Nephron (organoid): ENCODE measurements around the gene HPCAL1.

Experiments
- H3K27ac Mint-ChIP-seq, 3 experiments: 2 replicates each; pipeline ENCODE4 v1.8.0; 2020; ENCODE audit warnings: mixed read lengths in 3 of 3, mild to moderate bottlenecking in 2 of 3, moderate library complexity in 1 of 3
- H3K27me3 Mint-ChIP-seq: 2 replicates; pipeline ENCODE4 v1.8.0; 2021; ENCODE audit warnings: low read depth, mild to moderate bottlenecking, moderate library complexity, mixed read lengths
- H3K36me3 Mint-ChIP-seq: 2 replicates; pipeline ENCODE4 v1.8.0; 2020; ENCODE audit warnings: low read depth, mixed read lengths
- H3K4me1 Mint-ChIP-seq: 2 replicates; pipeline ENCODE4 v1.8.0; 2020; ENCODE audit warnings: mixed read lengths
- H3K4me3 Mint-ChIP-seq, 3 experiments: 2 replicates each; pipeline ENCODE4 v1.8.0; 2020; ENCODE audit warnings: mild to moderate bottlenecking in 3 of 3, mixed read lengths in 3 of 3, moderate library complexity in 2 of 3
- H3K9me3 Mint-ChIP-seq: 2 replicates; pipeline ENCODE4 v1.8.0; 2020; ENCODE audit warnings: mixed read lengths
- TF ChIP-seq, protein P1 (sequence below), 3 experiments: fragments of 200-600 bp; sonication (generic); IDR thresholded peaks; one replicate each; pipeline ENCODE4 v1.5.0; 2021; ENCODE audit warnings: antibody characterized with exemption in 3 of 3; ENCODE audit not compliant: unreplicated experiment in 3 of 3

The HPCAL1 gene

DNA sequence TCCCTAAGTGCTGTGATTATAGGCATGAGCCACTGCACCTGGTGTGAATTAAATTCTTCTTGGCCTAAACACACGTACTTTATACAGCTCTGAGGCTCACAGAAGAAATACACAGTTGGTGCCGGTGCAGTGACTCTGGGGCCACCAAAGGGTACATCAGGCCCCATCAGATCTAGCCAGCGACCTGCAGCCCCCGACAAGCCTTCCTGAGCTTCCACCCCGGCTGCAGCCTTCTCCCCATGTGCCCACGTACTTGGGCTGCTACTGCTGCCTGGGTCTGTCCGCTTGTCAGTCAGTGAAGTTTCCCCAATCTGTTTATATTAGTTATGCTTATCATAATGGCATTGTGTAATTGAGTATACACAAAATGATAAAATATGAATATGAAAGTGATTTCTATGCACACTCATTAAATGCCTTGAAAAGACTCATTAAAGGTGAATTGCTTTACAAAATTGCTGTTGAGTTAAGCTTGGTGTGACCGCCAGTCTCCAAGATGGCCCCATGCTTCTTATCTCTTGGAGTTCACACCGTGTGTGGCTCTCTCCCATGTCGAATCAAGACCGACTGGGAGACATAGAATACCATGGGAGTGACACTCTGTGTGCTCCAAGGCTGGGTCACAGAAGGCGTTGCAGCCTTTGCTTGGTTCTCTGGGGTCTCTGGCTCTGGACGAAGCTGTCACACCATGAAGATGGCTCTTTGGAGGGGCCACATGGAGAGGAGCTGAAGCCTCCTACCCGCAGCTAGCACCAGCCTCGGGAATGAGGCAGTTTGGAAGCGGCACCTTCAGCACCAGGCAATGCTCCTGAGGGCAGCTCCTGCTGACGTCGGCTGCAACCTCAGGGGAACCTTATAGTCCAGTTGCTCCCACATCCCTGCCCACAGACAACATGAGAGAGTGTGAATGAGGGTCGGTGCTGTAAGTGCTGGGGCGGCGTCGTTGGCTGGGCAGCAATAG, 29.2 kb upstream of the HPCAL1 start:
- no peaks in the 10 kb centered on the region for H3K36me3 Mint-ChIP-seq
- H3K27me3 Mint-ChIP-seq, result peaks cover 18% of the 10 kb centered on the region
- H3K27ac Mint-ChIP-seq, result no peak overlapping the region
- no peaks in the 10 kb centered on the region for H3K9me3 Mint-ChIP-seq
- TF ChIP-seq, protein P1, sequence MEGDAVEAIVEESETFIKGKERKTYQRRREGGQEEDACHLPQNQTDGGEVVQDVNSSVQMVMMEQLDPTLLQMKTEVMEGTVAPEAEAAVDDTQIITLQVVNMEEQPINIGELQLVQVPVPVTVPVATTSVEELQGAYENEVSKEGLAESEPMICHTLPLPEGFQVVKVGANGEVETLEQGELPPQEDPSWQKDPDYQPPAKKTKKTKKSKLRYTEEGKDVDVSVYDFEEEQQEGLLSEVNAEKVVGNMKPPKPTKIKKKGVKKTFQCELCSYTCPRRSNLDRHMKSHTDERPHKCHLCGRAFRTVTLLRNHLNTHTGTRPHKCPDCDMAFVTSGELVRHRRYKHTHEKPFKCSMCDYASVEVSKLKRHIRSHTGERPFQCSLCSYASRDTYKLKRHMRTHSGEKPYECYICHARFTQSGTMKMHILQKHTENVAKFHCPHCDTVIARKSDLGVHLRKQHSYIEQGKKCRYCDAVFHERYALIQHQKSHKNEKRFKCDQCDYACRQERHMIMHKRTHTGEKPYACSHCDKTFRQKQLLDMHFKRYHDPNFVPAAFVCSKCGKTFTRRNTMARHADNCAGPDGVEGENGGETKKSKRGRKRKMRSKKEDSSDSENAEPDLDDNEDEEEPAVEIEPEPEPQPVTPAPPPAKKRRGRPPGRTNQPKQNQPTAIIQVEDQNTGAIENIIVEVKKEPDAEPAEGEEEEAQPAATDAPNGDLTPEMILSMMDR (IDR thresholded peaks at IDR 0.05; ENCODE audit: unreplicated experiment in 3 of 3), result no peak
- no peak overlapping the region for H3K4me3 Mint-ChIP-seq
- H3K4me1 Mint-ChIP-seq, result peaks cover 13% of the 10 kb centered on the region

DNA sequence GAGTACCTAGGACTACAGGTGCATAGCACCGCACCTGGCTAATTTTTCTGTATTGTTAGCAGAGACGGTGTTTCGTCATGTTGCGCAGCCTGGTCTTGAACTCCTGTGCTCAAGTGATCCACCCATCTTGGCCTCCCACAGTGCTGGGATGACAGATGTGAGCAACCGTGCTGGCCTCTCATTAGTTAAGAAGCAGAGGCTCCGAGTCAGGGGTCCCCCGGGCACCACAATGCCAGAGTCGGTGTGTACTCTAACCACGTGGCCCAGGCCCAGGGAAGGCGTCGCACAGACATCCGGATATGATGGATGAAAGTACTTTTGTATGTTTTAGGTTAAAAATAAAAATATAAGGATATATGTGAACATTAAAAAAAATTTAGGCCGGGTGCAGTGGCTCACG, 28.3 kb upstream of the HPCAL1 start:
- TF ChIP-seq, protein P1 (IDR thresholded peaks at IDR 0.05; ENCODE audit: unreplicated experiment in 3 of 3), result no peak
- Mint-ChIP-seq H3K36me3 (no peaks in the 10 kb centered on the region), H3K9me3 (no peaks in the 10 kb centered on the region)

DNA sequence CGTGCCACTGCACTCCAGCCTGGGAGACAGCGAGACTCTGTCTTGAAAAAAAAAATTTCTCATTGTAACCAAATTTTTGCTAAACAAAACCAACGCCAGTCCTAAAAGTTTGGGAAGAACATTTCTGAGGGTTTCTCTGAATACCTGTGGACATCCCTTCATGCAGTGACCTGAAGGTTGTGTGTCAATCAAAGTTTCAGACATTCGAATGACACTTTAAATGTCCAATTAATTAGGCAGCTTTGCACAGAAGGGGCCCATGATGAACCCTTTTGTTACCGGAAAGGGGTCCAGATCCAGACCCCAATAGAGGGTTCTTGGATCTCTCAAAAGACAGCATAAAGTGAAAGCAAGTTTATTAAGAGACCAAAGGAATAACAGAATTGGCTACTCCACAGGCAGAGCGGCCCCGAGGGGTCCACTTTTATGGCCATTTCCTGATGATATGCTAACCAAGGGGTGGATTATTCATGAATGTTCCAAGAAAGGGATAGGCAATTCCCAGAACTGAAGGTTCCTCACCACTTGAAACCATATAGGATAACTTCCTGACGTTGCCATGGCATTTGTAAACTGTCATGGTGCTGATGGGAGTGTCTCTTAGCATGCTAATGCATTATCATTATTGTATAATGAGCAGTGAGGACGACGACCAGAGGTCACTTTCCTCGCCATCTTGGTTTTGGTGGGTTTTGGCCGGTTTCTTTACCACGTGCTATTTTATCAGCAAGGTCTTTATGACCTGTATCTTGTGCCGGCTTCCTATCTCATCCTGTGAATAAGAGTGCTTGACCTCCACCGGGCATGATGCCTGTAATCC, 27.5 kb upstream of the HPCAL1 start:
- peaks cover 18% of the 10 kb centered on the region for H3K27me3 Mint-ChIP-seq
- no peaks in the 10 kb centered on the region for H3K9me3 Mint-ChIP-seq
- H3K27ac Mint-ChIP-seq, result no peak overlapping the region
- TF ChIP-seq, protein P1 (IDR thresholded peaks at IDR 0.05; ENCODE audit: unreplicated experiment in 3 of 3), result no peak
- no peak overlapping the region for H3K4me3 Mint-ChIP-seq
- H3K36me3 Mint-ChIP-seq, result no peaks in the 10 kb centered on the region
- H3K4me1 Mint-ChIP-seq, result peaks cover 21% of the 10 kb centered on the region

More for the DNA sequence above, 28.3 kb upstream of the HPCAL1 start:
- no peak overlapping the region for H3K27ac Mint-ChIP-seq
- peaks cover 20% of the 10 kb centered on the region for H3K27me3 Mint-ChIP-seq
- H3K4me3 Mint-ChIP-seq, result no peak overlapping the region
- peaks cover 21% of the 10 kb centered on the region for H3K4me1 Mint-ChIP-seq

DNA sequence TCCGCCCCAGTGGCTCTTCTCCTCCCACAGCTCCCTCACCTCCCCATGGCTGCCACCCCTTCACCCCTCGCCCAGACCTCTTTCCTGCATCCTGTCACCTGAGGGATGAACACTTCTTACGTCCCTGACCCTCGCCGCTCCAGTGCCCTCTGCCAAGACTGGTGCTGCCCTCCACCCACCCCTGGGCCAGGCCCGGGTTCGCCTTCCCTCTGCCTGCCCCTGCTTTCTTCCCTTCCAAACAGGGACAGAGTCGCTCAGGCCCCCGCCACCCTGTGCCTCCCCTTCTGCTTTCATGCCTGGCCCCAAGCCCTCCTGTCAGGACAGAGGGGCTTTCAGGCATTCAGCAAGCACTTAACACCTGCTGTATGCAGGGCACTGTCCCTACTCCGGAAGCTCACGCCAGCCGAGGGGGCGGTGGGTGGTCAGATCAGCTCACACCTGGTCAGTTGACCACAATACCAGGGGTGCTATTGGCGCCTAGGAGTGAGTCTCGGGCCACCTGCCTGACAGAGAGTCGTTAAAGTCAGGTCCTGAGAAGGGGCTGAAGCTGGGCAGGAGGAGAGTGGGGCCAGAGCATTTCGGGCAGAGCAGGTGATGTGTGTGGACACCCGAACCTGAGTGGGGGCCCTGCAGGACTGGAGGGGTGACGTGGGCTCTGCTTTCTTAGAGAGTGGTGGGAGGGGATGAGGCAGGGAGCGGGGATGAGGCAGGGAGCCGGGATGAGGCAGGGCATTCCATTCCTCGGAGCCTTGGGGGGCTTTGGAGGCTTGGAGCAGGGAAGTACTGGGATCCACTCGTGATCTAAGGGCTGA, 26.0 kb upstream of the HPCAL1 start:
- peaks cover 21% of the 10 kb centered on the region for H3K27me3 Mint-ChIP-seq
- no peak overlapping the region for H3K4me3 Mint-ChIP-seq
- peak overlapping the region in 1 of 3 experiments; percentile 70 for H3K27ac Mint-ChIP-seq
- peaks cover 21% of the 10 kb centered on the region for H3K4me1 Mint-ChIP-seq
- no peaks in the 10 kb centered on the region for H3K9me3 Mint-ChIP-seq
- TF ChIP-seq, protein P1 (IDR thresholded peaks at IDR 0.05; ENCODE audit: unreplicated experiment in 3 of 3), result no peak
- no peaks in the 10 kb centered on the region for H3K36me3 Mint-ChIP-seq

DNA sequence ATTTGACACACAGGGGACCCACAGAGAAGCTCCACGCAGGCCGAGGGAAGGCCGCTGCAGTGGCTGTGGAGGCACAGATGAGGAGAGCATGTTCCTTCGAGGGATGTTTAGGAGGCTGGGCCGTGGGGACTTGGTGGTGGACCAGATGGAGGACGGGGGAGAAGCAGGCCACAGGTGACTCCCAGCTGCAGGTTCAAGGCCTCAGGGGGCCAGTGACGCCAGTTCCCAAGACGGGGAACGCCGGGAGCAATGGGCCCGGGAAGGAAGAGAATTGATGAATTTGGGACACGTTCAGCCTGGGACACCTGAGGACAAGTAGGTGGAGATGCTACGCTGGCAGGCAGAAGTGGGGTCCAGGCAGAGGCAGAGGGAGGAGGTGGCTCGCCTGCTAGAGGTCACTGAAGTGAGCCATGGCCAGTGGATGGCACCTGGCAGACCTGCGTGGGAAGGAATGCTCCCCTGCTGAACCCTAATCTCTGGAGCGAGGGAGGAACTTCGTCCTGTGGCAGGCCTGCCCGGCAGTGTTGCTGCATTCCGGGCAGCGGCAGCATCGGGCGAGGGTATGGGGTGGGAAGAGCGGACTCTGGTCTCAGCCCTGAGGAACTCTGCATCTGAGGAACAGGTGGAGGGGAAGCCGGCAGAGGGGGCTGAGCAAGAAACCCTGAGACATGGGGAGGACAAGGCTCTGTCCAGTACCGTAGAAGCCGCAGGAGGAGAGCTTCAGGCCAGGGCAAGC, 25.2 kb upstream of the HPCAL1 start:
- no peaks in the 10 kb centered on the region for H3K36me3 Mint-ChIP-seq
- H3K27me3 Mint-ChIP-seq, result peaks cover 20% of the 10 kb centered on the region
- peaks cover 21% of the 10 kb centered on the region for H3K4me1 Mint-ChIP-seq
- no peak overlapping the region for H3K4me3 Mint-ChIP-seq
- no peaks in the 10 kb centered on the region for H3K9me3 Mint-ChIP-seq
- H3K27ac Mint-ChIP-seq, result peak overlapping the region in 1 of 3 experiments; percentile 70
- TF ChIP-seq, protein P1 (IDR thresholded peaks at IDR 0.05; ENCODE audit: unreplicated experiment in 3 of 3), result no peak
